A549 (cell line): ENCODE measurements around the gene ARHGAP11B.

Source experiments
- ATAC-seq, 2 experiments: fragments of 200-7000 bp in 1 of 2; fragments of >200 bp in 1 of 2; cut with Nextera tagmentation in 1 of 2; cut with Tn5 transposase in 1 of 2; 3 replicates each; pipeline versions ENCODE4 v1.8.0 to v1.9.1; 2018 to 2020; ENCODE audit warnings: mild to moderate bottlenecking in 1 of 2, moderate library complexity in 1 of 2
- CTCF ChIA-PET: fragments of 300-600 bp; sonication (Branson Sonifier 250); formaldehyde crosslinking; extraction: SDS; loops from one replicate; lab custom pipeline; 2021; ENCODE audit warnings: antibody characterized with exemption, inconsistent platforms; lab: Yijun Ruan, JAX
- POLR2A ChIA-PET: fragments of 350-600 bp; formaldehyde crosslinking; extraction: SDS; loops from one replicate; lab custom pipeline; 2021; ENCODE audit warnings: antibody characterized with exemption, inconsistent platforms; lab: Yijun Ruan, JAX
- DNase-seq, 2 experiments: peaks; one replicate each; pipeline versions ENCODE4 v3.0.0 to v3.0.0-alpha.2; 2011 to 2016; ENCODE audit warnings: low read depth in 1 of 2, low spot score in 1 of 2
- FAIRE-seq: peaks from 2 replicates; lab custom pipeline; 2011; peaks lifted over from hg19 to GRCh38; lab: Jason Lieb, UNC
- H3K27ac ChIP-seq, 2 experiments: fragments of >200 bp; sonication (Bioruptor Twin); formaldehyde crosslinking; 3 replicates each; pipeline ENCODE4 v1.5.1; 2016 to 2017
- H3K4me1 ChIP-seq: fragments of >200 bp; sonication (Bioruptor Twin); formaldehyde crosslinking; 3 replicates; pipeline ENCODE4 v1.6.1; 2016
- H3K4me2 ChIP-seq: fragments of >200 bp; sonication (Bioruptor Twin); formaldehyde crosslinking; 3 replicates; pipeline ENCODE4 v1.6.1; 2016
- H3K4me3 ChIP-seq: fragments of >200 bp; sonication (Bioruptor Twin); formaldehyde crosslinking; 3 replicates; pipeline ENCODE4 v1.5.1; 2016
- H3K9me3 ChIP-seq: fragments of >200 bp; sonication (Bioruptor Twin); formaldehyde crosslinking; 3 replicates; pipeline ENCODE4 v1.6.1; 2016
- CBX2 ChIP-seq: fragments of 200-600 bp; sonication (generic); IDR thresholded peaks from 2 replicates; pipeline ENCODE4 v1.6.1; 2016; ENCODE audit warnings: low read depth, mild to moderate bottlenecking, borderline replicate concordance
- CBX8 ChIP-seq: fragments of 200-600 bp; sonication (generic); IDR thresholded peaks from 2 replicates; pipeline ENCODE4 v1.6.1; 2016
- CTCF ChIP-seq: fragments of >200 bp; sonication (Bioruptor Twin); formaldehyde crosslinking; IDR thresholded peaks from 3 replicates; pipeline ENCODE4 v1.5.1; 2016
- EHMT2 ChIP-seq: fragments of 200-600 bp; sonication (generic); IDR thresholded peaks from 2 replicates; pipeline ENCODE4 v1.6.1; 2016; ENCODE audit warnings: antibody characterized with exemption, low read depth, mild to moderate bottlenecking, moderate library complexity
- ELK1 ChIP-seq: fragments of 150-350 bp; IDR thresholded peaks from 2 replicates; pipeline ENCODE4 v1.6.1; 2014; ENCODE audit warnings: low read depth, mild to moderate bottlenecking, low read length
- FOSL2 ChIP-seq, 2 experiments: fragments of 450-650 bp in 1 of 2; fragments of >200 bp in 1 of 2; sonication (Bioruptor Twin) in 1 of 2; formaldehyde crosslinking; IDR thresholded peaks; 2 replicates each; pipeline versions ENCODE4 v1.5.0 to v1.6.1; 2016 to 2020; ENCODE audit warnings: mild to moderate bottlenecking in 1 of 2, moderate library complexity in 1 of 2
- GATA3 ChIP-seq: IDR thresholded peaks from 2 replicates; pipeline ENCODE4 v1.6.1; 2012; ENCODE audit warnings: borderline replicate concordance
- HEYL ChIP-seq: fragments of 250-450 bp; sonication (Bioruptor Pico); IDR thresholded peaks from 2 replicates; pipeline ENCODE4 v1.8.0; 2021; ENCODE audit warnings: mild to moderate bottlenecking, moderate library complexity
- JUN ChIP-seq, 2 experiments: fragments of >200 bp; sonication (Bioruptor Twin); formaldehyde crosslinking; IDR thresholded peaks; 2 replicates in 1 of 2; 3 replicates in 1 of 2; pipeline ENCODE4 v1.6.1; 2016 to 2017
- KDM1A ChIP-seq: fragments of 200-600 bp; sonication (generic); IDR thresholded peaks from 2 replicates; pipeline ENCODE4 v1.6.1; 2016; ENCODE audit warnings: low read depth, mild to moderate bottlenecking
- MAFK ChIP-seq: fragments of 450-650 bp; IDR thresholded peaks from 2 replicates; pipeline ENCODE4 v1.6.1; 2014; ENCODE audit not compliant: partially characterized antibody
- MAZ ChIP-seq: fragments of 150-350 bp; IDR thresholded peaks from 2 replicates; pipeline ENCODE4 v1.6.1; 2014; ENCODE audit warnings: antibody characterized with exemption, low read depth, low read length, borderline replicate concordance
- MYC ChIP-seq: IDR thresholded peaks from 2 replicates; pipeline ENCODE4 v1.6.1; 2012; ENCODE audit warnings: mild to moderate bottlenecking, inconsistent platforms, low read length, improper control_type of control experiment, borderline replicate concordance
- NFE2L2 ChIP-seq: fragments of 150-350 bp; conservative IDR thresholded peaks from 2 replicates; pipeline ENCODE4 v1.6.1; 2014; ENCODE audit warnings: low read length
- NPAS2 ChIP-seq: fragments of 250-450 bp; sonication (Bioruptor Pico); IDR thresholded peaks from 2 replicates; pipeline ENCODE4 v1.8.0; 2022; ENCODE audit warnings: mild to moderate bottlenecking, moderate library complexity, borderline replicate concordance
- NR3C1 ChIP-seq: fragments of >200 bp; sonication (Bioruptor Twin); formaldehyde crosslinking; IDR thresholded peaks from 3 replicates; pipeline ENCODE4 v1.6.1; 2017
- PHF8 ChIP-seq: fragments of 200-600 bp; sonication (generic); IDR thresholded peaks from 2 replicates; pipeline ENCODE4 v1.6.1; 2016; ENCODE audit warnings: low read depth, mild to moderate bottlenecking, antibody characterized with exemption, moderate library complexity, borderline replicate concordance
- RAD21 ChIP-seq, 2 experiments: fragments of >200 bp in 1 of 2; sonication (Bioruptor Twin) in 1 of 2; formaldehyde crosslinking in 1 of 2; IDR thresholded peaks in 1 of 2; conservative IDR thresholded peaks in 1 of 2; 2 replicates in 1 of 2; 3 replicates in 1 of 2; pipeline ENCODE4 v1.6.1; 2012 to 2018; ENCODE audit warnings: inconsistent platforms in 1 of 2
- REST ChIP-seq: fragments of 200-600 bp; sonication (generic); IDR thresholded peaks from 2 replicates; pipeline ENCODE4 v1.6.1; 2016; ENCODE audit warnings: antibody characterized with exemption, mild to moderate bottlenecking, moderate library complexity
- RFX5 ChIP-seq: fragments of 450-650 bp; IDR thresholded peaks from 2 replicates; pipeline ENCODE4 v1.7.1; 2014; ENCODE audit warnings: antibody characterized with exemption, mild to moderate bottlenecking, moderate library complexity
- SMC3 ChIP-seq: fragments of >200 bp; sonication (Bioruptor Twin); formaldehyde crosslinking; IDR thresholded peaks from 3 replicates; pipeline ENCODE4 v1.6.1; 2018; ENCODE audit warnings: inconsistent platforms
- TFCP2L1 ChIP-seq: fragments of 250-450 bp; sonication (Bioruptor Pico); IDR thresholded peaks from 2 replicates; pipeline ENCODE4 v1.5.0; 2021; ENCODE audit warnings: mild to moderate bottlenecking
- TP53 ChIP-seq: fragments of 250-450 bp; sonication (Bioruptor Pico); IDR thresholded peaks from 2 replicates; pipeline ENCODE4 v1.5.0; 2021; ENCODE audit warnings: mild to moderate bottlenecking, moderate library complexity
- USF2 ChIP-seq: fragments of 450-650 bp; IDR thresholded peaks from 2 replicates; pipeline ENCODE4 v1.6.1; 2014; ENCODE audit warnings: antibody characterized with exemption
- ZC3H11A ChIP-seq: fragments of 450-650 bp; IDR thresholded peaks from 2 replicates; pipeline ENCODE4 v1.6.1; 2014; ENCODE audit warnings: antibody characterized with exemption, mild to moderate bottlenecking
- ZNF302 ChIP-seq: fragments of 250-450 bp; sonication (Bioruptor Pico); IDR thresholded peaks from 2 replicates; pipeline ENCODE4 v1.9.0; 2021; ENCODE audit warnings: inconsistent platforms, mild to moderate bottlenecking, moderate library complexity
- ZSCAN20 ChIP-seq: fragments of 250-450 bp; sonication (Bioruptor Pico); IDR thresholded peaks from 2 replicates; pipeline ENCODE4 v1.8.0; 2022; ENCODE audit warnings: mild to moderate bottlenecking, moderate library complexity
- WGBS: methylation state at CpG from one replicate; pipeline ENCODE4 v1.1.6; 2017; ENCODE audit errors: missing lambda C conversion rate; 5-methylcytosine and 5-hydroxymethylcytosine counted together
- TF ChIP-seq, protein P1 (sequence below): IDR thresholded peaks from 2 replicates; pipeline ENCODE4 v1.6.1; 2012

ARHGAP11B gene

GRCh38 chr15:30670056-30670455, 44.1 kb downstream of the ARHGAP11B start:
- 97% methylated on average over 2 of the region's 2 CpGs for WGBS
- CTCF ChIA-PET = interaction anchor here (0.7 to 1.5 kb wide), 4 partner anchors 8 to 459 kb away, joined by 3 to 4 read pairs (median 4); no protein-coding TSS in a partner anchor
- H3K4me3 ChIP-seq = no peak overlapping the region
- peaks cover 3% of the 10 kb centered on the region; the same call in 1 of the 3 replicates for H3K9me3 ChIP-seq
- no peak for ATAC-seq
- FAIRE-seq = peak; percentile 36
- DNase-seq = no peak
- H3K4me2 ChIP-seq = no peak overlapping the region
- TF ChIP-seq CBX8 (no peak), CTCF (no peak), RFX5 (no peak), NFE2L2 (no peak), NR3C1 (no peak), ZC3H11A (no peak), RAD21 (conservative IDR thresholded peaks at IDR 0.05 in 1 of 2, IDR thresholded peaks at IDR 0.05 in 1 of 2) (no peak), ZNF302 (CRISPR knock-in tag) (no peak), REST (no peak), ELK1 (no peak), GATA3 (no peak), JUN (IDR thresholded peaks at IDR 0.05) (no peak), EHMT2 (no peak), MYC (no peak), NPAS2 (no peak), HEYL (CRISPR knock-in tag) (no peak), FOSL2 (IDR thresholded peaks at IDR 0.05) (no peak), FOSL2 (CRISPR knock-in tag; IDR thresholded peaks at IDR 0.05) (no peak), USF2 (no peak), PHF8 (no peak)
- H3K27ac ChIP-seq = no peak overlapping the region
- no peaks in the 10 kb centered on the region for H3K4me1 ChIP-seq
- POLR2A ChIA-PET = no interaction called here

- POLR2A ChIA-PET = no interaction called here
- Histone ChIP-seq H3K4me1 (no peaks in the 10 kb centered on the region), H3K9me3 (peaks cover 3% of the 10 kb centered on the region; the same call in 1 of the 3 replicates), H3K4me2 (no peak overlapping the region), H3K4me3 (no peak overlapping the region), H3K27ac (no peak overlapping the region)
- FAIRE-seq (no peak), DNase-seq (no peak), ATAC-seq (no peak)
- no peak for TF ChIP-seq SMC3
- TF ChIP-seq CTCF = no peak
- TF ChIP-seq TFCP2L1 = no peak
- TF ChIP-seq KDM1A = no peak
- TF ChIP-seq, protein P1, sequence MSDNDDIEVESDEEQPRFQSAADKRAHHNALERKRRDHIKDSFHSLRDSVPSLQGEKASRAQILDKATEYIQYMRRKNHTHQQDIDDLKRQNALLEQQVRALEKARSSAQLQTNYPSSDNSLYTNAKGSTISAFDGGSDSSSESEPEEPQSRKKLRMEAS = no peak
- no peak for TF ChIP-seq TP53 (CRISPR knock-in tag)
- TF ChIP-seq CBX2 = no peak
- no peak for TF ChIP-seq ZSCAN20 (CRISPR knock-in tag)
- no peak for TF ChIP-seq MAFK
- TF ChIP-seq MAZ = no peak
- CTCF ChIA-PET = interaction anchor here (0.6 to 1.1 kb wide), 3 partner anchors 9 to 485 kb away, joined by 3 to 5 read pairs (median 3); no protein-coding TSS in a partner anchor
- 92% methylated on average over 1 of the region's 1 CpG for WGBS
These were observed 45.4 kb downstream of the ARHGAP11B start for GRCh38 chr15:30671309-30671708.
